Measurements from ENCODE around the gene MIA3. TPM values are rescaled to one million over a fixed set of nuclear protein-coding genes. Genes with fewer than 3 reads are reported as not detected.

Gene MIA3
- polyA plus RNA-seq, 1 of the 3 experiments (the other 2 are of a cell fraction) = 51.4 TPM

- 79% methylated on average over 4 of the region's 4 CpGs for whole genome bisulfite sequencing (ENCODE audit: low lambda C conversion rate)
- no peaks in the 10 kb centered on the region; the same call in 1 of the 2 replicates for H4K20me1 ChIP-seq (ENCODE audit: insufficient read depth)
- POLR2A ChIA-PET = no interaction called here
Observed at GRCh38 chr1:222706815-222707214, 88.9 kb downstream of the MIA3 start.

DNA sequence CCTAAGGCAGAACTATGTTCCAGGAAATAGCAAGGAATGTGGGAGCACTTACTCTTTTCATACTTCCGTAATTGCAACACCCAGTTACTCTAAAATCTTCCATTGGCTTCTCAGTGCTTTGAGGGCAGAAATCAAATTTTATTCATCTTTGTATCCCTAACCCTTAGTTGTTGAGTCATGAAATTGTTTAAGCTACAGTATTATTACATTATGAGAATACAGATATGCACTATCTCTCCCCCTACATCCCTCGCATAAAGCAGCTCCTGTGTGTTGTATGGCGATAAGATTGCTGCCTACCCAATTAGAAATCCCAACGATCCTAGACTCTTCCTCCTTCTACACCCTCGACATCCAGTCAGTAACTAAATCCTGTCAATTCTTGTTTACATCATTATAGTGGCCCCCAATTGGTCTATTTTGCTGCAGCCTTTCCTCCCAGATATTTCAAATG is 91.8 kb downstream of the MIA3 start:
- ChIA-PET CTCF (no interaction called here), POLR2A (no interaction called here)
- peak; percentile 28 for DNase-seq
- Histone ChIP-seq H3K27me3 (ENCODE audit: insufficient read depth) (no peaks in the 10 kb centered on the region), H3K4me1 (ENCODE audit: control insufficient read depth in 1 of 2, insufficient read depth in 2 of 2, low read depth in 1 of 2, low read length in 1 of 2) (peaks cover 0 to 11% of the 10 kb centered on the region in 2 experiments; a peak in 3 of 4 replicates), H3K36me3 (replicated peaks in 1 of 2; ENCODE audit: control insufficient read depth in 1 of 2, insufficient read depth in 2 of 2, low read length in 1 of 2) (peaks cover 0 to 7% of the 10 kb centered on the region in 2 experiments), H3K79me2 (ENCODE audit: insufficient read depth) (peaks cover 86% of the 10 kb centered on the region), H3K27ac (ENCODE audit: low read depth in 2 of 2, low read length in 1 of 2) (0 out of 4 replicates have a peak overlapping the region, but pooled peaks of 1 of the 2 experiments have one; percentile 4), H2AFZ (ENCODE audit: low read depth) (no peak overlapping the region), H4K20me1 (ENCODE audit: insufficient read depth) (no peaks in the 10 kb centered on the region; the same call in 1 of the 2 replicates), H3K9me3 (no peaks in the 10 kb centered on the region), H3K9ac (peak overlapping the region; percentile 86; the same call in 1 of the 2 replicates), H3K9me2 (no peaks in the 10 kb centered on the region), H3K4me3 (ENCODE audit: low read depth in 2 of 2, low read length in 1 of 2) (peak overlapping the region in 1 of 2 experiments; percentile 72; a peak in 1 of 4 replicates), H3F3A (replicated peaks; ENCODE audit: insufficient read depth) (peaks cover 10% of the 10 kb centered on the region), H3K4me2 (peak overlapping the region; percentile 84)
- WGBS (ENCODE audit: low lambda C conversion rate) = 70% methylated on average over 5 of the region's 5 CpGs
- TF ChIP-seq ZBTB33 (IDR thresholded peaks at IDR 0.05; ENCODE audit: borderline replicate concordance, low read depth) (no peak), ELF1 (IDR thresholded peaks at IDR 0.05) (no peak), IRF3 (IDR thresholded peaks at IDR 0.05; ENCODE audit: low read depth, low read length) (no peak), RCOR1 (IDR thresholded peaks at IDR 0.05; ENCODE audit: low read length) (no peak), TCF12 (IDR thresholded peaks at IDR 0.05) (no peak), TAF1 (IDR thresholded peaks at IDR 0.05; ENCODE audit: borderline replicate concordance, low read depth, low read length) (no peak), SIN3A (IDR thresholded peaks at IDR 0.05; ENCODE audit: borderline replicate concordance, low read depth, low read length) (no peak), TEAD4 (IDR thresholded peaks at IDR 0.05; ENCODE audit: borderline replicate concordance, insufficient read depth) (no peak), FOXM1 (IDR thresholded peaks at IDR 0.05; ENCODE audit: low read depth) (no peak), MXI1 (IDR thresholded peaks at IDR 0.05; ENCODE audit: low read depth, low read length) (no peak)
- TF ChIP-seq, protein P1, sequence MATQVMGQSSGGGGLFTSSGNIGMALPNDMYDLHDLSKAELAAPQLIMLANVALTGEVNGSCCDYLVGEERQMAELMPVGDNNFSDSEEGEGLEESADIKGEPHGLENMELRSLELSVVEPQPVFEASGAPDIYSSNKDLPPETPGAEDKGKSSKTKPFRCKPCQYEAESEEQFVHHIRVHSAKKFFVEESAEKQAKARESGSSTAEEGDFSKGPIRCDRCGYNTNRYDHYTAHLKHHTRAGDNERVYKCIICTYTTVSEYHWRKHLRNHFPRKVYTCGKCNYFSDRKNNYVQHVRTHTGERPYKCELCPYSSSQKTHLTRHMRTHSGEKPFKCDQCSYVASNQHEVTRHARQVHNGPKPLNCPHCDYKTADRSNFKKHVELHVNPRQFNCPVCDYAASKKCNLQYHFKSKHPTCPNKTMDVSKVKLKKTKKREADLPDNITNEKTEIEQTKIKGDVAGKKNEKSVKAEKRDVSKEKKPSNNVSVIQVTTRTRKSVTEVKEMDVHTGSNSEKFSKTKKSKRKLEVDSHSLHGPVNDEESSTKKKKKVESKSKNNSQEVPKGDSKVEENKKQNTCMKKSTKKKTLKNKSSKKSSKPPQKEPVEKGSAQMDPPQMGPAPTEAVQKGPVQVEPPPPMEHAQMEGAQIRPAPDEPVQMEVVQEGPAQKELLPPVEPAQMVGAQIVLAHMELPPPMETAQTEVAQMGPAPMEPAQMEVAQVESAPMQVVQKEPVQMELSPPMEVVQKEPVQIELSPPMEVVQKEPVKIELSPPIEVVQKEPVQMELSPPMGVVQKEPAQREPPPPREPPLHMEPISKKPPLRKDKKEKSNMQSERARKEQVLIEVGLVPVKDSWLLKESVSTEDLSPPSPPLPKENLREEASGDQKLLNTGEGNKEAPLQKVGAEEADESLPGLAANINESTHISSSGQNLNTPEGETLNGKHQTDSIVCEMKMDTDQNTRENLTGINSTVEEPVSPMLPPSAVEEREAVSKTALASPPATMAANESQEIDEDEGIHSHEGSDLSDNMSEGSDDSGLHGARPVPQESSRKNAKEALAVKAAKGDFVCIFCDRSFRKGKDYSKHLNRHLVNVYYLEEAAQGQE (IDR thresholded peaks at IDR 0.05; ENCODE audit: low read depth, low read length) = no peak
- TF ChIP-seq, protein P2, sequence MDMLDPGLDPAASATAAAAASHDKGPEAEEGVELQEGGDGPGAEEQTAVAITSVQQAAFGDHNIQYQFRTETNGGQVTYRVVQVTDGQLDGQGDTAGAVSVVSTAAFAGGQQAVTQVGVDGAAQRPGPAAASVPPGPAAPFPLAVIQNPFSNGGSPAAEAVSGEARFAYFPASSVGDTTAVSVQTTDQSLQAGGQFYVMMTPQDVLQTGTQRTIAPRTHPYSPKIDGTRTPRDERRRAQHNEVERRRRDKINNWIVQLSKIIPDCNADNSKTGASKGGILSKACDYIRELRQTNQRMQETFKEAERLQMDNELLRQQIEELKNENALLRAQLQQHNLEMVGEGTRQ (IDR thresholded peaks at IDR 0.05; ENCODE audit: borderline replicate concordance, low read depth, low read length) = no peak

More at GRCh38 chr1:222706815-222707214, 88.9 kb downstream of the MIA3 start:
- no peaks in the 10 kb centered on the region for H3K27me3 ChIP-seq (ENCODE audit: insufficient read depth)
- no peaks in the 10 kb centered on the region for H3K9me2 ChIP-seq
- H3K9me3 ChIP-seq = no peaks in the 10 kb centered on the region
- peaks cover 11 to 29% of the 10 kb centered on the region in 2 experiments for H3K36me3 ChIP-seq (replicated peaks in 1 of 2; ENCODE audit: control insufficient read depth in 1 of 2, insufficient read depth in 2 of 2, low read length in 1 of 2)
- no peak overlapping the region for H3K4me2 ChIP-seq
- TF ChIP-seq RXRA (IDR thresholded peaks at IDR 0.05; ENCODE audit: borderline replicate concordance, low read depth) = no peak
- TF ChIP-seq CTCF (IDR thresholded peaks at IDR 0.05) = 0 out of 2 replicates have a peak, but pooled peaks have one; percentile 15
- CTCF ChIA-PET = no interaction called here
- H3K4me1 ChIP-seq (ENCODE audit: control insufficient read depth in 1 of 2, insufficient read depth in 2 of 2, low read depth in 1 of 2, low read length in 1 of 2) = peaks cover 0 to 11% of the 10 kb centered on the region in 2 experiments; a peak in 3 of 4 replicates
- no peak overlapping the region for H3K9ac ChIP-seq
- H3K4me3 ChIP-seq (ENCODE audit: low read depth in 2 of 2, low read length in 1 of 2) = no peak overlapping the region
- peaks cover 96% of the 10 kb centered on the region for H3K79me2 ChIP-seq (ENCODE audit: insufficient read depth)
- H3F3A ChIP-seq (replicated peaks; ENCODE audit: insufficient read depth) = peaks cover 9% of the 10 kb centered on the region
- no peak for DNase-seq
- no peak overlapping the region for H3K27ac ChIP-seq (ENCODE audit: low read depth in 2 of 2, low read length in 1 of 2)
- H2AFZ ChIP-seq (ENCODE audit: low read depth) = no peak overlapping the region
